ENCODE measurements around the gene LMCD1. TPM values are rescaled to one million over a fixed set of nuclear protein-coding genes. Genes with fewer than 3 reads are reported as not detected.

The LMCD1 gene
- total RNA-seq, 2 experiments from 2014 or later = 0.36 to 0.55 TPM

DNA sequence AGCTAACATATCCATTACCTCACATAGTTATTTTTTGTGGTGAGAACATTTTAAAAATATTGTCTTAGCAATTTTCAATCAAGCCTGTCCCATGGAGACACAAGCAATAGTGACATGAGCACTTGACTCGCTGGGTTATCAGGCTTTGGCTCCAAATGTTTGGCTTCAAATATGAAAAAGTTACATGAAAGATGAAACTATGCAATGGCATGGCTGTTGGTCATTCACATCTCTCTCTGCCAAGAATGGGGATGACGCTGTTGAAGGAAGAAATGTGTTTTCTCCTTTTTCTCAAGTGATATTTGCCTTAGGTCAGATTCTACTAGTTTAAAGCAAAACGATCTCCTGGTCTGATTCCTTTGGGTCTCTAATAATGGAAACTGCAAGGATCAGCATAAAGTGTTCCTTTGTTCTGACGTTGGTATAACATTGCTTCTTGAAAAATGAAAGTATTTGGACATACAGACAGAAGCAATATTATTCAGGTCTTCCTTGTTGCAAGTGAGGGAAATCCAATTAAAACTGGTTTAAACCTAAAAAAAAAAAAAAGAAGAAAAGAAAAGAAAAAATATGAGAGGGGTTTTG lies 71.8 kb downstream of the LMCD1 start:
- H3K4me1 Mint-ChIP-seq (ENCODE audit: low read depth) = peaks cover 16% of the 10 kb centered on the region

DNA sequence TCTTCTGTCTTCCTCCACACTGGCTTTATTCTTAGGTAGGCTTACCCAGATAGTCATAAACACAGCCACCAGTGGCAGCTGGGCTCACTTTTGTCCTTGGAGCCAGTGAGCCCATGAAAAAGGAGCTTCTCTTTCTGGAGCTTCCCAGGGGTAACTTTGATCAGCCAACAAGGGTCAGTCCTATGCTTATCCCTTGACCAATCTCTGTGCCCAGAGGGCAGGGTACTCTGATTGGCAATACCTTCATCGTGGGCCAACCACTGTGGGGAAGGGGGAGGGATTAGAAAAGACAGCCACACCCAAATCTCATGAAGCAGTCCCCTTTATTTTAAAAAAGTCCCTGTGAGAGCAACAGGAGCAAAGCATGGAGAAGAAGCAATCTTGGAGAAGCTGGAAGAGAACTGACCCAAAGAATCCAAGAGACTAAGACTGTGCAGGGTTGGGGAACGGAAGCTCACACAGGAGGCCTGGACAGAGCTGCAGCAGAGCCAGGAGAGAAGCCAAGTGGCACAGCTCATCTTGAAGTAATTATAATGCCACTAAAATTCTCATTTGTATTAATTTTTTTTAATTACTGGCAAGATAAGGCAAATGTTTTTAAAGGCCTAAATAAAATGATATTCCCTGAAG lies 72.5 kb downstream of the LMCD1 start:
- peaks cover 16% of the 10 kb centered on the region for H3K4me1 Mint-ChIP-seq (ENCODE audit: low read depth)
- no peak overlapping the region for H3K4me3 Mint-ChIP-seq
- no peak for ATAC-seq (ENCODE audit: poor library complexity)
- no peak overlapping the region for H3K27ac ChIP-seq (ENCODE audit: low read depth in 1 of 2, low read length in 2 of 2)
- H3K27ac Mint-ChIP-seq = no peak overlapping the region
- H3K9me3 Mint-ChIP-seq = no peaks in the 10 kb centered on the region
- no peaks in the 10 kb centered on the region for H3K36me3 Mint-ChIP-seq (ENCODE audit: low read depth)
- intact Hi-C loops (cut with DNase I, micrococcal nuclease) = no loop called here
- TF ChIP-seq, protein P1, sequence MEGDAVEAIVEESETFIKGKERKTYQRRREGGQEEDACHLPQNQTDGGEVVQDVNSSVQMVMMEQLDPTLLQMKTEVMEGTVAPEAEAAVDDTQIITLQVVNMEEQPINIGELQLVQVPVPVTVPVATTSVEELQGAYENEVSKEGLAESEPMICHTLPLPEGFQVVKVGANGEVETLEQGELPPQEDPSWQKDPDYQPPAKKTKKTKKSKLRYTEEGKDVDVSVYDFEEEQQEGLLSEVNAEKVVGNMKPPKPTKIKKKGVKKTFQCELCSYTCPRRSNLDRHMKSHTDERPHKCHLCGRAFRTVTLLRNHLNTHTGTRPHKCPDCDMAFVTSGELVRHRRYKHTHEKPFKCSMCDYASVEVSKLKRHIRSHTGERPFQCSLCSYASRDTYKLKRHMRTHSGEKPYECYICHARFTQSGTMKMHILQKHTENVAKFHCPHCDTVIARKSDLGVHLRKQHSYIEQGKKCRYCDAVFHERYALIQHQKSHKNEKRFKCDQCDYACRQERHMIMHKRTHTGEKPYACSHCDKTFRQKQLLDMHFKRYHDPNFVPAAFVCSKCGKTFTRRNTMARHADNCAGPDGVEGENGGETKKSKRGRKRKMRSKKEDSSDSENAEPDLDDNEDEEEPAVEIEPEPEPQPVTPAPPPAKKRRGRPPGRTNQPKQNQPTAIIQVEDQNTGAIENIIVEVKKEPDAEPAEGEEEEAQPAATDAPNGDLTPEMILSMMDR (IDR thresholded peaks at IDR 0.05) = no peak
- peaks cover 9% of the 10 kb centered on the region for H3K4me1 ChIP-seq (ENCODE audit: insufficient read depth, low read length)
- no peak for DNase-seq
- H3K27me3 ChIP-seq (ENCODE audit: control insufficient read depth in 1 of 2, insufficient read depth in 2 of 2, low read length in 2 of 2) = no peaks in the 10 kb centered on the region
- peaks cover 0 to 6% of the 10 kb centered on the region in 2 experiments for H3K9me3 ChIP-seq (ENCODE audit: control insufficient read depth in 1 of 2, insufficient read depth in 1 of 2, low read length in 2 of 2)
- CTCF ChIA-PET = no interaction called here
- H3K36me3 ChIP-seq (ENCODE audit: insufficient read depth, low read length) = no peaks in the 10 kb centered on the region
- no peaks in the 10 kb centered on the region for H3K27me3 Mint-ChIP-seq
- POLR2A ChIA-PET = no interaction called here
- no peak overlapping the region for H3K4me3 ChIP-seq (ENCODE audit: low read length)

More for the DNA sequence above, 71.8 kb downstream of the LMCD1 start:
- TF ChIP-seq, protein P1 (IDR thresholded peaks at IDR 0.05) = no peak
- intact Hi-C loops (cut with DNase I, micrococcal nuclease) = no loop called here
- Histone ChIP-seq H3K27ac (ENCODE audit: low read depth in 1 of 2, low read length in 2 of 2) (no peak overlapping the region), H3K27me3 (ENCODE audit: control insufficient read depth in 1 of 2, insufficient read depth in 2 of 2, low read length in 2 of 2) (no peaks in the 10 kb centered on the region), H3K36me3 (ENCODE audit: insufficient read depth, low read length) (no peaks in the 10 kb centered on the region), H3K4me1 (ENCODE audit: insufficient read depth, low read length) (peaks cover 9% of the 10 kb centered on the region), H3K9me3 (ENCODE audit: control insufficient read depth in 1 of 2, insufficient read depth in 1 of 2, low read length in 2 of 2) (peaks cover 0 to 6% of the 10 kb centered on the region in 2 experiments), H3K4me3 (ENCODE audit: low read length) (no peak overlapping the region)
- ATAC-seq (ENCODE audit: poor library complexity) (no peak), DNase-seq (no peak)
- ChIA-PET POLR2A (no interaction called here), CTCF (no interaction called here)
- Mint-ChIP-seq H3K27me3 (no peaks in the 10 kb centered on the region), H3K36me3 (ENCODE audit: low read depth) (no peaks in the 10 kb centered on the region), H3K27ac (no peak overlapping the region), H3K4me3 (no peak overlapping the region), H3K9me3 (no peaks in the 10 kb centered on the region)

DNA sequence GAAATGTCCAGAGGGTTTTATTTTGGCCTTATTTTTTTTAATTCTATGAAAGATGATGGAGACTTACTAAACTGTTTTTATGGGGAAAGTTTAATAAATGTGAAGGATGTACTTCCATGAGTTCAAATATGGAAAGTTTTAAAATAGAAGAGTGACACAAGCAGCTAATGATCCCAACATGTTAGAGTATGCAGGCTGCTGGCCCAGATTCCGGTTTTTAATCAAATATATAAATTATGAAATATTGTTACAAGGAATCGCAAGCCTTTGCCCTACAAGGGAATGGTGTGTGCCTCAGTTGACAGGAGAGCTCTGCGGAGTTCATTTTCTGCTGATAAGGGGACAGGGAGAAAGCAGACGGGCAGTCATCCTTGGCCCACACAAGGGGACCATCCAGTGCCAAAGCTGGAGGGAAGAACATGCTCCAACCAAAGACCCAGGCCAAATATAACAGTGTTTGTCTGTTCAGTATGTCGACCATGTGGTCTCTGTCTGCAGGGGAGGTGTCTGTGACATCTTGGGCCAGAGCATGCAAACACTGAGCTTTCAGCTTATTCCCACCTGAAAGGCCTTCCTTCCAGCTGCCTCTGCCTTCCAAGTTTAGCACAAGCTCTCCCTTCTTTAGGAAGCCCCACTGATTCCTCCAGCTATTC lies 73.2 kb downstream of the LMCD1 start:
- TF ChIP-seq, protein P1 (IDR thresholded peaks at IDR 0.05) = no peak
- intact Hi-C loops (cut with DNase I, micrococcal nuclease) = no loop called here
- no peaks in the 10 kb centered on the region for H3K27me3 Mint-ChIP-seq
- H3K4me3 Mint-ChIP-seq = no peak overlapping the region
- Histone ChIP-seq H3K9me3 (ENCODE audit: control insufficient read depth in 1 of 2, insufficient read depth in 1 of 2, low read length in 2 of 2) (peaks cover 0 to 6% of the 10 kb centered on the region in 2 experiments), H3K27ac (ENCODE audit: low read depth in 1 of 2, low read length in 2 of 2) (no peak overlapping the region), H3K4me3 (ENCODE audit: low read length) (no peak overlapping the region), H3K4me1 (ENCODE audit: insufficient read depth, low read length) (peaks cover 9% of the 10 kb centered on the region), H3K36me3 (ENCODE audit: insufficient read depth, low read length) (no peaks in the 10 kb centered on the region), H3K27me3 (ENCODE audit: control insufficient read depth in 1 of 2, insufficient read depth in 2 of 2, low read length in 2 of 2) (no peaks in the 10 kb centered on the region)
- H3K36me3 Mint-ChIP-seq (ENCODE audit: low read depth) = no peaks in the 10 kb centered on the region
- H3K27ac Mint-ChIP-seq = no peak overlapping the region
- CTCF ChIA-PET = no interaction called here
- ATAC-seq (ENCODE audit: poor library complexity) = no peak
- H3K4me1 Mint-ChIP-seq (ENCODE audit: low read depth) = peaks cover 16% of the 10 kb centered on the region
- no peak for DNase-seq
- H3K9me3 Mint-ChIP-seq = no peaks in the 10 kb centered on the region
- POLR2A ChIA-PET = no interaction called here
